Activated CD8-positive, alpha-beta memory T cell treated with anti-CD3 and anti-CD28 coated beads, Interleukin-2, amount 50 U/mL, for 1 hour (primary cell): ENCODE measurements around the gene VAMP5.
A peak's percentile ranks its signal among the peaks of the same experiment; 100 is the strongest.
"Not testable (repeated sequence)": the region's sequence is repeated elsewhere in the genome, so short reads cannot be mapped to it uniquely, and the experiment has no call there.

ENCODE experiments used
- DNase-seq: peaks from one replicate; pipeline ENCODE4 v3.0.0-alpha.2; 2020; ENCODE audit errors: extremely low read depth

VAMP5 gene, protein sequence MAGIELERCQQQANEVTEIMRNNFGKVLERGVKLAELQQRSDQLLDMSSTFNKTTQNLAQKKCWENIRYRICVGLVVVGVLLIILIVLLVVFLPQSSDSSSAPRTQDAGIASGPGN

DNA sequence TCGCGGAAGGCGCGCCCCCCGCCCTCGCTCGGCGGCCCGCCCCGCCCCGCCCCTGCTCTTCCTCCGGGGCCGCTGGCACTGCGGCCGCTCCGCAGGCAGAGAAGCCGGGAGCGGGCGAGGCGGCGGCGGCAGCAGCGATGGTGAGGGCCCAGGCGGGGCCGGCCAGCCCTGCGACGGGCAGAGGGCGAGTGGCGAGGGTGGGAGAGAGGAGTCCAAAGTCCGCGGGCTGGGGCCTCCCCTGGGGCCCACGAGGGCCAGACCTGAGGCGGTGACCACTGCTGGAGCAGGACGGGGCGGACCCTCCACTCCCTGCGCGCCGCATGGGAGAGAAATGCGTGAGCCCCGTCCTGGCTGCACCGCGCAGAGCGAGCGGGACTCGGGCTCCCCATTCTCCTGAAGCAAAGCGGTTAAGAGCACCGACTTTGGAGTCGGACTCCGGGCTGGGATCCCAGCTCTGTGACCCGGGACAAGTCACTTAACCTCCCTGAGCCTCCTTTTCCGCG, at the start of gene VAMP5:
Gene VAMP5, plus strand, starts transcription at position 78 of the 503 bp plus-strand sequence. Its CDS starts 60 bp downstream, at position 138.
- no peak for DNase-seq

DNA sequence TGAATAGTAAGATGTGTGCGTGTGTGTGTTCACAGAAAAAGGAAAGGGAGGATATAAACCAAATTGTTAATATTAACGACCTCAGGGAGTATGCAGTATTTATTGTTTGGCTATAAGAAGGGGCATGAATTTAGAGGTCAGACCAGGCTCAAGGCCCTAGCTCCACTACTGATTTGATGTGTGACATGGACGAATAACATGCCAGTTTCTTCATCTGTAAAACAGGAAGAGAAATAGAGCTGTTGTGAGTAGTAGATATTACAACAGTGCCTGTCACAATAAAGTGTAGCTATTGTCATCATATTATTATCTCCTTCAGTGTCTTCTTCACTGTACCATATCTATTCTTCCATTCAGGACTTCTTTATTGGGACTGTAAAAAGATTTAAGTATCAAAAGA, 49.4 kb upstream of the VAMP5 start:
- DNase-seq, result no peak

DNA sequence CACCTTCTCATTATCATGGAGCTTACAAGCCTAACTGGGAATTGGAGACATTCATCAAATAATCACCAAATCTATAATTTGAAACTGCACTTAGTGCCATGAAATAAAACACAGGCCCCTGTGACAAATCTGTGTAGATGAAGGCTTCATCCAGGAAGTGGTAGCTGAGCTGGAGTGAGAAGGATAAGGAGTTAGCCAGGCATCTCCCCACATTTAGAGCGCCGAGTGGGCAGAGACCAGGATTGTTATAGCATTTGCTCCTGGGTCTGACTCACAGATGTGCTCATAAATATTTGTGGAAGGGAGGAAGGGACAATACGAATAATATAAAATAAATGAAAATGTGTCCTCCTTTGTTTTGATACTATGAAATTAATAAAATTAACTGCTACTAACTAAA, 47.8 kb upstream of the VAMP5 start:
- no peak for DNase-seq

DNA sequence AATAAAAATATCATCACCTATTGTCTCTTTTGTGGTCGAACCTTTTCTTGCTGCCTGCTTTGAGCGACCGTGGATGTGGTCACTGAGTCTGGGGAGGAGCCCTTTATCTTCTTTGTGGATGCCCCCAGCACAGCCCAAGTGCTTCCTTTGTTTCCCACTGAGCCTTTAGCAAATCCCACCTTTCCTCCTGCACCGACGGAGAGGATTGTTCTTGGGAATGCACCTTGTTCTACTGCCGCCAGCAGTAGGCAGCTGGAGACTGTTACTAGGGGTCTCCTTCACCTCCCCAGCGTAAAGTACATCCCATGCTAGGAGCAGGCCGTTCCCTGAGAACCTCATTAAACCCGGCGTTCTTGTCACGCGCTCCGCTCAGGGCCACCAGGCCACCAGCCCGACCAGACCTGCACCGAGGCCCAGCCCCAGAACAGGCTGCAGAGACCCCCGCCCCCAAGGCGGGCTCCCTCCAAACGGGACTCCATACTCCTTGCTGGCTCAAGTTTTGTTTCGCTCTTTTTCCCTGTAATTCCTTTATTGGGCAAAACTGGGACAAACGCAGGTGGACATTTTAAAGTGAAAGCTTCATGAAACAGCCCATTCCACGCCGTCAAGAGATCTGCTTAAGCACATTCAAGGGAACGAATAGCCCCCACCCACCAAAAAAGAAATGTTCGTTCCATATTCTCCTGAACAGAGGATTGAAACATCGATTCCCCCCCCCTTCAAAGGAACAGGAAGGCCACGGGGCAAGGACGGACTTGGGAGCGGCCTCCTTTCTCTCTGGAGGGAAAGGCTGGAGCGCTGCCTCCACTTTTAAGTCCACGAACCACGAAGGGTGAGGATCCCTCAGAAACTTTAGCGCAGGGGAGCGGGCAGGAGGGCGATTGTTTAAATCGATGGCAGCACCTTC, 46.4 kb upstream of the VAMP5 start:
- DNase-seq, result no peak

DNA sequence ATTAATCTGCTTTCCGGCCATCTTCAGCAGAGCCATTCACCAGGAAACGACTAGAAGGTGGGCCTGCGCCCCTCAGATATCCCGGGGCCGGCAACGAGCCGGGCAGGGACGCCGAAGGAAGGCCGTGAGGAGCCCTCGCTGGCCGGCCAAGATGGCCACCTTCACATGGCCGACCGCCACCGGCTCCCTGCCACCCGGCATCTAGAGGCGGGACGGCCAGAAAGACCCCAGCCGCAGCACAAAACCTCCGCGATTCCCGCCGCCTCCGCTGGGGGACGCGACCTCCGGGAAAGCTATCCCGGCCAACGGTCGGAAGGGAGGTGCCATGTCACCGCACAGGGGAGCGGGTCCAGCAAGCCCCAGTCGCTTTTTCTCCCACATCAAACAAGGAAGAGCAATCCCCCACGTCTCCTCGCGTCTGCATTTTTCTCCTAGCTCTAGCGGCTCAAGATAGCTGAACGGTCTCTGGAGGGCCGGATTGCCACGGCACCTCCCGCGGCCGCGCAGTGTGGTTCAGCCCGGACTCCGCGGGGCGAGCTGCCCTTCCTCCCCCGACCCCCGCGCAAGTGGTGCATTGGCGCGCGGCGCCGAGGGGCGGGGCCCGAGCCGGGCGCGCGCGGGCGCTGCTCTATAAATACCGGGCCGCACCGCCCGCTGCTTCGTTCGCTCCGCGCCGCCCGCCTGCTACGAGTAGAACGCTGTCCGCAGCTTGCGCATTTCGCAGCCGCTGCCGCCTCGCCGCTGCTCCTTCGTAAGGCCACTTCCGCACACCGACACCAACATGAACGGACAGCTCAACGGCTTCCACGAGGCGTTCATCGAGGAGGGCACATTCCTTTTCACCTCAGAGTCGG, 45.5 kb upstream of the VAMP5 start, which contains the start of gene MAT2A:
Gene MAT2A, plus strand, starts transcription at position 662 of the 854 bp plus-strand sequence. Its CDS starts 120 bp downstream, at position 782.
- peak; percentile 65 for DNase-seq

DNA sequence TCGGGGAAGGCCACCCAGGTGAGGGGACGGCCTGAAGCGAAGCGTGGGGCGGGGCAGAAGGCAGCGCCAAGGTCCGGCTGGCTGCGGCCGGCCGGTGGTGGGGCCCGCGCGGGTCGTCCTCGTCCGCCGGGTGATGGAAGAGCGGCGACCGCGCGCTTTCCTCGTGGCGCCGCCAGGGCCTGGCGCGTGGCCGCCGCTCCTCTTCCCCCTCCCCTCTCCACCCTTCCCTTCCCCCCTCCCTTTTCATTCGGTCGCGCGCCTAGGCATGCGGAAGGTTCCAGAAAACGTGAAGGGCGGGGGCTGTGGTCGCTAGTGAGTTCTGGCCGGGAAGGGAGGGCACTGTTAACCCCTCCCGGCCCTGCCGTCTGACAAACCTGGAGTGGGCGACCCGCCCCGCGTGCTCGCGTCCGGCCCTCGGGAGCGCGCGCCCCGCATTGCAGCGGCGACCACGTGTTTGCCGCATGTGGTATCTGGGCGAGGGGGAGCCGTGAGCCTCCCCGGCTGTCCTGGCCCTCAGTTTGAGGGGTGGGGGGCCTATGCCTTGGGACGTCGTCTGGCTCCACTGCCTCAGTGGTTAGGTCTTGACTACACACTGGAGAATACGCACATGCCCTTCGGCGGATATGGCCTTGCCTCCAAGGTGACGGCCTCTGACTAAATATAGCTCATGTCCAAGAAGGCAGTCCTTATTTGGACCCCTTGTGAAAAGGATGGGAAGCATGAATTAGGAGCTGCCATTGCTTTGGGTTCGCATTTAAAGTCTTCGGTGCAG, 44.7 kb upstream of the VAMP5 start:
- no peak for DNase-seq

DNA sequence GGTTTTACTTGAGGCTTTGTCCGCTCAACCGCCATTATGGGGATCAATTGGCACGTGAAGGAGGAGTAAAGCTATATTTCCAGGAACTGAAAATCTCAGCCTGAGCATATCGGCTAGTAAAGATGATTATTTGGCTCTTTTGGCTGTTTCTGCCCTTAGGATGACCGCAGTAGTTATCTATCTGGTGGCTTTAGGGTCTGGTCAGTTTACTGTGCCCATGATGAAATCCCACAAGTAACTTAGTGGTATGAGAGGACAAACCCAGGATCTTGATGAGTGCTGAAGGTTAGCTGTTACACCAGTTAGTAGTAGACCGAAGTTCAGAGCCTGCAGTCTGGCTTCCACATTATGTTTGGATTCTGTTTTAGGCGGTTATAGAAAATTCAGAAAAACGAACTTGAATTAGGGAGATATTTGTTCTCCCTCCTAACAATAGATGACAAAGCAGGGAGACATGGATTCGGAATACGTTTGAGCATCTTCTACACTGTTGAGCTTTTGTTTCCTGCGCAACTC, 44.0 kb upstream of the VAMP5 start:
- no peak for DNase-seq

DNA sequence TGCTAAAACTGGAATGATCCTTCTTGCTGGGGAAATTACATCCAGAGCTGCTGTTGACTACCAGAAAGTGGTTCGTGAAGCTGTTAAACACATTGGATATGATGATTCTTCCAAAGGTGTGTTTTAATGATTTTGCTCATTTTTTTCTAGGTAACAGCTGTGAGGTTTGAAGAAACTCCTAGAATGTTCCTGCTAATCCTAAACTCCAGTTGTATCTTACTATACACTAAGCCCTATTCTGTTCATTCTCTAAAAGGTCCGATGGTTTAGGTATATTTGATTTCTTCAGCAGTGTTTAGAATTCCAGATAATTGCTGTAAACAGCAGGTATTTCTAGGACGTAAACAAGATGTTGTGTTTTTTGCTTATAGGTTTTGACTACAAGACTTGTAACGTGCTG, 43.0 kb upstream of the VAMP5 start:
- no peak for DNase-seq

DNA sequence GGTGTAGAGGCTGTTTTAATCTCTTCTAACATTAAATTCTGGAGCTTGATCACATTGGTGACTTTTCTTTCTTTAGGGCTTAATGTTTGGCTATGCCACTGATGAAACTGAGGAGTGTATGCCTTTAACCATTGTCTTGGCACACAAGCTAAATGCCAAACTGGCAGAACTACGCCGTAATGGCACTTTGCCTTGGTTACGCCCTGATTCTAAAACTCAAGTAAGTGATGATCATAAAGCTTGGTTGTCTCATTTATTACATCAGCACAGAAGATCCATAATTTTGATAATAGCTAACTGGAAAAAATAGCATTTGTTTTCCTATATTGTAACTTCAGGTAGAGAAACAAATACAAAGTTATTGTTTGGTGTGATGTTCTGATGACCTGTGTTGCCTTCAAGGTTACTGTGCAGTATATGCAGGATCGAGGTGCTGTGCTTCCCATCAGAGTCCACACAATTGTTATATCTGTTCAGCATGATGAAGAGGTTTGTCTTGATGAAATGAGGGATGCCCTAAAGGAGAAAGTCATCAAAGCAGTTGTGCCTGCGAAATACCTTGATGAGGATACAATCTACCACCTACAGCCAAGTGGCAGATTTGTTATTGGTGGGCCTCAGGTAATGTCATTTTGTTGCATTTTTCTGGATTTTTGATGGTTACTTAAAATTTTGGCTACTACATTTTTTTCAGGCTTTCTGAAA, 42.3 kb upstream of the VAMP5 start:
- no peak for DNase-seq

DNA sequence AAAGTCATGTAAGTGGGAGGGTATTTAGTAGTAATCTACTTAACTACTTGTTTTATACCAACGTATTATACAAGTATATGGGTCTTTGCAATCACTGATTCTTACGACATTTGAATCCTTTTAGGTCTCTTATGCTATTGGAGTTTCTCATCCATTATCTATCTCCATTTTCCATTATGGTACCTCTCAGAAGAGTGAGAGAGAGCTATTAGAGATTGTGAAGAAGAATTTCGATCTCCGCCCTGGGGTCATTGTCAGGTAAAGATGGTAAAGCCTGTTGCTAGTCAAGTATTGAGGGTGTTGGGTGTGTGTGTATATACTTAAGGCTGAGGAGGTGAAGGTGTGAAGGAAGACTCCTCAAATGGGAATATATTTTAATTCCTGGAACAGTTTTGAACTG, 41.5 kb upstream of the VAMP5 start:
- no peak for DNase-seq

DNA sequence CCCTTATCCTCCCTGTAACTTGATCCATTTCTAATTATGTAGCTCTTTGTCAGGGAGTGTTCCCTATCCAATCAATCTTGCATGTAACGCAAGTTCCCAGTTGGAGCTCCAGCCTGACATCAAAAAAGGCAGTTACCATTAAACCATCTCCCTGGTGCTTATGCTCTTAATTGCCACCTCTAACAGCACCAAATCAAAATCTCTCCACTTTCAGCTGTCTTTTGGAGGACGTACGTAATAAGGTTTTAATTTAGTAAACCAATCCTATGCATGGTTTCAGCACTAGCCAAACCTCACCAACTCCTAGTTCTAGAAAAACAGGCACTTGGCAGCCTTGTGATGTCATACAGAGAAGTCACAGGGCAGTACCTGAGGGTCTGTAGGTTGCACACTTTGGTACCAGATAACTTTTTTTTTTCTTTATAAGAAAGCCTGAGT, 40.0 kb upstream of the VAMP5 start:
- DNase-seq, result not testable (repeated sequence)

DNA sequence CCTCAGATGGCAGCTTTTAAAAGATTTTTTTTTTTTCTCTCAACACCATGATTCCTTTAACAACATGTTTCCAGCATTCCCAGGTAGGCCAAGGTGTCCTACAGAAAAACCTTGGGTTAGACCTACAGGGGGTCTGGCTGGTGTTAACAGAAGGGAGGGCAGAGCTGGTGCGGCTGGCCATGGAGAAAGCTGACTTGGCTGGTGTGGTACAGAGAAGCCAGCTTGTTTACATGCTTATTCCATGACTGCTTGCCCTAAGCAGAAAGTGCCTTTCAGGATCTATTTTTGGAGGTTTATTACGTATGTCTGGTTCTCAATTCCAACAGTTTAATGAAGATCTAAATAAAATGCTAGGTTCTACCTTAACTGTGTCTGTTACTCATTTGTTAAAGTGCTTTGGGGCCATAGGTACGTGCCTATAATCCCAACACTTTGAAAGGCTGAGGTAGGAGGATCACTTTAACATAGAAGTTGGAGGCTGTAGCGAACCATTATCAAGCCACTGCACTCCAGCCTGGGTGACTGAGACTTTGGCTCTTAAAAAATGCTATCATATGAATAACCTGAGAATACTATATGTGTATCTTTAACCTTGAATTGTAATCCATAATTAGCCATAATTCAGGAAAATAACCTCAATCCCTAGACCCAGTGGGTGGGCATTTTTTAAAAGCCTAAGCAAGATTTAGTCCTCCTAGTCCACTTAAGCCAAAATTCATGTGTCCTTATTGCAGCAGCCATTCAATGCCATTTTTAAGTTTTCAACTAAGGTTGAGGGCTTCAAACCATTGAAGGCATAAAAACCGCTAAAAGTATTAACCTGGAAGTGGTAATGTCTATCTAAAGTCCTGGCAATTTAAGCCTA, 39.1 kb upstream of the VAMP5 start:
- not testable (repeated sequence) for DNase-seq

DNA sequence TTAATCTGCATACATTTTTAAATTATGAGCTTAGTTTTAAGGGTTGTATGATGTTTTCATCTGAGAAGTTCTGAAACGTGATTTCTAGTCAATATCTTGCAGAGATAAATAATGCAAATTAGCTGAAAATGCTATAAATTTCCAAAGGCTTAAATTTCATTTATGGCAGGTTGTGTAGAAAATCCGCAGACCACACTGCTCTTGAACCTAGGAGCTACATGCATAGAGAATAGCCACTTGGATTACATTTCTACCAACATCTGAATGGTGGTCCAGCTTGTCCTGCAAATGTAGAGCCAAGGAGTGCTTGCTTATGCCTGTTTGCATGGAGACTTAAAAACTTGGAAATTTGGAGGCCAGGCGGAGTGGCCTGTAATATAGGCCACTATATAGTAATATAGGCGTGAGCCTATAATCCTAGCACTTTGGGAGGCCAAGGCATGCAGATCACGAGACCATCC, 38.4 kb upstream of the VAMP5 start:
- DNase-seq, result no peak

DNA sequence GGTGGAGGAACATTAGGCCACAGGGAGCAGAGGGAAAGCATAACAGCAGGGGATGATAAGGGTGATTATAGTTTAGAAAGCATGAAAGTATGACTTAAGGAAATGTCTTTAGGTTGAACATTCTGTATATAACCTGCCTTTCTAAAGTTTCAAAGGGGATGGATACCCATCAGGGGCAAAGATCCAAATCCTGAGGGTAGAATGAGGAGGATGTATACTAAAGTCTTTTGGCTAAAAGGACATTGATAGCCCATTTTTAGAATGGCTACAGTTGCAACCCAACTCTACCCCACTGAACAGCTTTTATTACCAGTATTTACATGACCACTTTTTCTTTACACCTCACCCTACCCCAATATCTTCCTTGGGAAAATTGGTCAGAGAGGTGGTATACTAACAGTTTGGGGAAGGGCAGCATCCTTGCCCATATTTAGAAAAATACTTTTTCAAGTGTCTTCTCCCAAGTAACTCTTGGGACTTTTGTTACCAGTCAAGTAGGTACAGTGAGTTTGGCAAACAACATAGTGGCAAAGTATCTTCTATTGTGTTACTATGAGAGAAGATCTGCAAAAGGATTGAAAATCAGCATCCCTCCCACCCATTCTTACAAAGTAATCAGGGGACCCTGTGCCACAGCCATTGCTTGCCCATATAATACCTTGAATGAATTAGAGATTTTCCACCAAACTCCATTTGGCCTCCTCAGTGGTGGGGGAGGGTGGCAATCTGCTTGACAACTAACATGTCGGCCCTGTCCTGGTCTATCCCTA, 37.0 kb upstream of the VAMP5 start:
- no peak for DNase-seq

DNA sequence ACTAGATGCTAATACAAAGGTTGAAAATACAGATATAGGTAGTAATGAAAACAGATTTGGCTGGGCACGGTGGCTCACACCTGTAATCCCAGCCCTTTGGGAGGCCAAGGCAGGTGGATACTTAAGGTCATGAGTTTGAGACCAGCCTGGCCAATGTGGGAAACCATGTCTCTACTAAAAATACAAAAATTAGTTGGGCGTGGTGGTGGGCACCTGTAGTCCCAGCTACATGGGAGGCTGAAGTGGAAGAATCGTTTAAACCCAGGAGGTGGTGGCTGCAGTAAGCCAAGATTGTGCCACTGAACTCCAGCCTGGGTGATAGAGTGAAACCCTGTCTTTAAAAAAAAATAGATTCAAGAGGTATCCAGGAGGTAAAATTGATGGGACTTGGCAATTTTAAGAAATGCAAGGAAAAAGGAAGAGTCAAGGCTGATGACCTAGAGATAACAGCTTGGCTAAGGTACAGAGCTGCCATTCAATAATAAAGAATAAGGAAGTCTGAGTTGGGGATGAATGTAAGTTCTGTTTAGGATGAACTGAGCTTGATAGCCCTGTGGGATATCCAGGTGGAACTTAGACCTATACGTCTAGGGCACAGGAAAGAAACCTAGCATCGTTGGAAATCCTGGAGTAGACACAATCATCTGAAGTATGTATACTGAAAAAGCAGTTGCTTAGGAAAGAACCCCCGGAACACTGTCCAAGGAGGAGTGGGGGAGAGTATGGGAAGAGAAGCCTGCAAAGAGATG, 36.2 kb upstream of the VAMP5 start:
- no peak for DNase-seq

DNA sequence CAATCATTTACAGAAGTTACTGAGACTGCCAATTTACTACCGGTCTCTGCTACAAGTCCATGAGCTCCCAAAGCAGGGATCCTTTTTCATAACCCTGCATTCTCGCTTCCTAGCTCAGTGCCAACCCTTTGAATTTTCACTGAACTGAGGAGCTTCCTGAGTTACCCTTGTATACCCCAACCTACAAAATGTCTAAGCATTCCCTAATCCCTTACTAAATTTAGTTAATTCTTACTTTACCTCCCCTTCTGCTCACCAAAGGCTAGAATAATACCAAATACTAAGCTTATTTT, 35.7 kb upstream of the VAMP5 start:
- no peak for DNase-seq

DNA sequence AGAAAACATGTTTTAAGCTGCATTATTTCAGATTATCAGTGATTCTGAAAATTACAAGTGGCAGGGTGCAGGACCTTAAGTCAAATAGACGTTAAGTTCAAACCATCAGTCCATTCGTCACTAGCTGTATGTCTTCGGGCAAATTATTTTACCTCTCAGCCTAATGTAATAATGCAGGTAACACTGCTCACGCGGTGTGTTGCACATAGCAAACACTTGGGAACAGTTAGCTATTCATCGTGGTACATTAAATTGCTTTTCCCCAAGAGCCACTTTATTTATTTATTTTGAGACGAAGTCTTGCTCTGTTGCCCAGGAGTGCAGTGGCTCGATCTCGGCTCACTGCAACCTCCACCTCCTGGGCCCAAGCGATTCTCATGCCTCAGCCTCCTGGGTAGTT, 35.1 kb upstream of the VAMP5 start:
- no peak for DNase-seq

DNA sequence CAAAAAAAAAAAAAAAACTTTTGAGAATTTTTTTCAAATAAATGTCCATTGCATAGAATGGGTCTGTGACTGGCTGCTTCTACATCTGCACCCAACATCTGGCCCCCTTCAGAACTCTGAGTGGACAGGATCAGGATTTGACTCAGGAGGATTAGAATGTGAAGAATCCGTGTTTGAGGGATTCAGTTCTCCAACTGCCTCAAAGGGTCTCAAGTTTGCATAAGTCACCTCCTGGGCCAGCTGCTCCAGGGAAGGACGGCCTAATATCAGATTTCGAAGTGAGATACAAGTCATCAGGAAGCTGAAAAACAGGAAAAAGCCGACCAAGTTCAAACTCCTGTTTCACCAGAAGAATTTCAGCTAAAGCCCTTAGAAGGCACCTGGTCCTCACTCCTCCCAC, 34.4 kb upstream of the VAMP5 start:
- no peak for DNase-seq
